CD4-positive, alpha-beta T cell treated with Interleukin-21 for 1 hour (primary cell): ENCODE results near the gene SART1.
"Not testable (repeated sequence)": the region's sequence is repeated elsewhere in the genome, so short reads cannot be mapped to it uniquely, and the experiment has no call there.

Experiments
- DNase-seq: peaks from one replicate; pipeline ENCODE4 v3.0.0-alpha.2; 2020

SART1 gene

DNA sequence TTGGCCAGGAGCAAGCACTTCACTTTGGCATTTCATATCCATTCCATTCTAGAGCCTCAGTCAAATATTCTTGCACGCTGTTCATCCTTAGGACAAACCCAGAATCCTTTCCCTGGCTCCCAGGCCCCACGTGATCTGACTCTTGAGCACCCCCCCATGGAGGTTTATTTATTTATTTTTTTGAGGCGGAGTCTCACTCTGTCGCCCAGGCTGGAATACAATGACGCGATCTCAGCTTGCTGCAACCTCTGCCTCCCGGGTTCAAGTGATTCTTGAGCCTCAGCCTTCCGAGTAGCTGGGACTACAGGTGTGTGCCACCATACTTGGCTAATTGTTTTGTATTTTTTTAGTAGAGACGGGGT is 29.0 kb upstream of the SART1 start:
- no peak for DNase-seq

- DNase-seq: no peak
Measured at GRCh38 chr11:65934014-65934413, 27.5 kb upstream of the SART1 start.

DNA sequence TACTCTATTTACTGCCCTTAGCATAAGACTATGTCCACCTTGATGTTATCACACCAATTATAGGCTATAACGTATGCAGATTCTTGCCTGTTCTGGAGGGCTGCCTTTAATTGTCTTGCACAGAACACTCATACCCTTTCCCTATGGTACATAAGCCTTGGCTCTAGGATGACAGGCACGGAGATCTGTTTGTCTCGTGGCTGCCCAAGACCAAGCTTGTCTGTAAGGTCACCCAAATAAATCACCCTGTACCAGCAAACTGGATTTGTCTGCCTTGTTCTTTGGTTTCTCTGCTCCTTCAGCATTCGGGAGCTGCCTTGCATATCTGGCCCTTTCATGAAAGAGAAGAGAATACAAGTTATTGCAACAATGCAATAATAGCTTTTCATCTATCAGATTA is 23.8 kb upstream of the SART1 start:
- no peak for DNase-seq

DNA sequence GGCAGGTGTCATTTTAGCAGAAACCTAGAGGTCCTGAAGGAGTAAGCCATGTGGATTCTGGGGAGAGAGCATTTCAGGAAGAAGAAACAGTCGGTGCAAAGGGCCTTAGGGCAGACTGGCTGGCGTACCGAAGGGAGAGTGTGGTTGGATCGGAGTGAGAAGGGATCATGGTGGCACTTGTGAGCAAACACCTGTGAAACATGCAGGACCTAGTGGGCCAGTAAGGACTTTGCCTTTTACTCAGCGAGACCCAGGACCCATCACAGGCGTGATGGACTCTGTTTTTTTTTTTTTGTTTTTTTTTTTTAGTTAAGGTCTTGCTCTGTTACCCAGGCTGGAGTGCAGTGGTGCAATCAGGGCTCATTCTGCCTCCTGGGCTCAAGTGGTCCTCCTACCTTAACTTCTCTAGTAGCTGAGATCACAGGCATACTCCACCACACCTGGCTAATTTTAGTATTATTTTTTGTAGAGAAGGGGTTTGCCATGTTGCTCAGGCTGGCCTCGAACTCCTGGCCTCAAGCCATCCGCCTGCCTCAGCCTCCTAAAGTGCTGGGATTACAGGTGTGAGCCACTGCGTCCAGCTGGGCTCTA is 19.7 kb upstream of the SART1 start:
- DNase-seq: no peak

DNA sequence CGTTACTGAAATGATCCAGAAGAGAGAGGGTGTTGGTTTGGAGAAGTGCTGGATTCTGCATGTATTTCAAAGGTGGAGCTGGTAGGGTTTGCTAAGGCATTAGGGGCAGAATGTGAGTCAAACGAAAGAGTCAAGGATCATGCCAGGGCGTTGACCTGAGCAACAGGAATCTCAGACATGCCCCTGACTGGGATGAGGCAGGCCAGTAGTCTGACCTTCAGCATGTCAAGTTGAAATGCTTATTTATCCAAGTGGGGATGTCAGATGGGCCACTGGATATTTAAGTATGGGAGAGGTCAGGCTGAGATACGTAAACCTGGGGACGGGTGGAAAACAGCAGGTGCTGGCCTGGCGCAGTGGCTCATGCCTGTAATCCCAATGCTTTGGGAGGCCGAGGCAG is 19.0 kb upstream of the SART1 start:
- no peak for DNase-seq

GRCh38 chr11:65944191-65944590 is 17.3 kb upstream of the SART1 start:
- no peak for DNase-seq

DNA sequence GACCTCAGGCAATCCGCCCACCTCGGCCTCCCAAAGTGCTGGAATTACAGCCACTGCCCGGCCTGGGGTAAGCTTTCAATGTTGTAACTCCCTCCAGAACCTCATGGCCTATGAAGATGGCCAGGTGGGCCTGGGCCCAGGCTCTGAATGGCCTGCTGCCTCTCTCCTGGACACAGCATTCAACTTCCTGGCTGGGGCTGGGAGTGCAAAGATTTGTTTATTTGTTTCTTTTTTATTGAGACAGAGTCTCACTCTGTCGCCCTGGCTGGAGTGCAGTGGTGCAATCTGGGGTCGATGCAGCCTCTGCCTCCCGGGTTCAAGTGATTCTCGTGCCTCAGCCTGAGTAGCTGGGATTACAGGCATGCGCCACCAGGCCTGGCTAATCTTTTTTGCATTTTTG is 16.8 kb upstream of the SART1 start:
- DNase-seq: no peak

DNA sequence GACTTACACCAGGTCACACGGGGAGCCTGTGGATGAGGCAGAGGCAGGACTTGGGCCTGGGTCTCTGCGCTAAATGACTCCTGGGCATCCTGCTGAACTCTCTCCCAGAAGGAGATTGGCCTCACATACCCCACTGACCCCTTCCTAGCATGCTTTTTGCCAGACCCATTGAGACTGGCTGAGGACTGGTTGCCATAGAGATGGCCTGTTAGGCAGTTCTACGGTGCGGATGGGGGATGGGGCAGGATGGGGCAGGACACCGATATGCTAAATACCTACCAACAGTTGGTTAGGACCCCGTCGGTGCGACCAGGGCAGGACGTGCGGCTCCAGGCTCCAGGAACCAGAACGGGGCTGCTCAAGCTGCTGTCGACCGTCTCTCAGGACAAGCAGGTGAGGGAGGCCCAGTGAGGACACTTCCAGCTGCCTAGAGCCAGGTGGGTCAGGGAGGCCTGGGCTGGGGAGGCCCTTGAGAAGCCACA is 16.1 kb upstream of the SART1 start, which contains the start of gene TSGA10IP:
TSS of gene TSGA10IP (plus strand) at position 51 of the 482 bp plus-strand sequence. CDS start at position 247, 196 bp downstream.
- no peak for DNase-seq

DNA sequence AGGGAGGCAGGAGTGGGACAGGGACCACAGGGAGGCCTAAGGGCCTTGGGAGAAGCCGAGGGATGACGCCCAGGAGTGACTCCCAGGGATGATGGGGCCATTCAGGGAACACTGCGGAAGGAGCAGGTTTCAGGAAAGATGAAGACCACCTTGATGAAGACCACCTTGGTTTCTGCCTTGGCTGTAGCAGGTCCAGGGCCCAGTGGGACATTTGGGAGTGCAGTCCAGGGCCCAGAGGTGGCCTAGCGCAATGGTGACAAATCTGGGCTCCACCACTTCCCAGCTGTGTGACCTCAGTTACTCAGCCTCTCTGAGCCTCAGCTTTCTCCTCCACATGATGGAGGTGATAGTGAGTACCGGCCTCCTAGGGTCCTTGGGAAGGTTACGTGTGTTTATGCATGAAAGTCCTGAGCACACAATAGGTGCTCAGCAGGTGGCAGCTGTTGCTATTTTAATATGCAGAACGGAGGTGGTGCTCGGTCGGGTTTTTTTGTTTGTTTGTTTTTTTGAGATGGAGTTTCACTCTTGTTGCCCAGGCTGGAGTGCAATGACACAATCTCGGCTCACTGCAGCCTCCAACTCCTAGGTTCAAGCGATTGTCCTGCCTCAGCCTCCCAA is 15.5 kb upstream of the SART1 start:
- no peak for DNase-seq

DNA sequence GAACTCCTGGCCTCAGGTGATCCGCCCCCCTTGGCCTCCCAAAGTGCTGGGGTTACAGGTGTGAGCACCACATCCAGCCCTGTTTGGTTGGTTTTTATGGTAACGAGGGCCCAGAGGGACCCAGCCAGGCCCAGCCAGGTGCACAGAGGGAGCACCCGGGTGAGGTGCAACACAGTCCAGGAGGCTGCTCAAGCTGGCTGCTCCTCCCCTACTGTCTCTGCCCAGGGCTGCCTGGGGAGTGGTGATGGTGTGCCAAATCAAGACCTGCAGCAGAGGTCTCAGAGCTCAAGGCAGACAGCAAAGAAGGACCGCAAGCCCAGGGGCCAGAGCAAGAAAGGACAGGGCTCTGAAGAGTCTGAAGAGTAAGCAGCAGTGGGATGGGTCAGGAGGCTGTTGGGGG is 14.9 kb upstream of the SART1 start:
- DNase-seq: no peak

GRCh38 chr11:65947133-65947532 is 14.4 kb upstream of the SART1 start:
- no peak for DNase-seq

DNA sequence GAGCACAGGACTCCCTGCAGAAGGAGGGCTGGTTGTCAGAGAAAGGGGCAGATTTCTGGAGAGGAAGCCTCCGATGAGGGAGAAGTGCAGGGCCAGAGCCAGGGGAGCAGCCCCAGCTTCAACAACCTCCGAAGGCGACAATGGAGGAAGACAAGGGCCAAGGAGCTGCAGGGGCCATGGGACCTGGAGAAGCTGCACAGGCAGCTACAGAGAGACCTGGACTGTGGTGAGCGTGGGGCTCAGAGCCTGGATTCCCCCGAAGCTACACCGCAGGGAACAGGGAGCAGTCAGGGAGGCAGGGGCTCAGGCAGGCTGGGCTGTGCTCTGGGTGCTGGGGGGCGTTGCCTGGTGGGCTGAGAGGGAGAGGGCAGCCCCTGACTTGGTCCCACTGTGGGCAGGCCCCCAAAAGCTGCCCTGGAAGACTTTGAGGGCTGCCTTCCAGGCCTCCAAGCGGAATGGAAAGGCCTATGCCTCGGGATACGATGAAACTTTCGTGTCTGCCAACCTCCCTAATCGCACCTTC is 13.9 kb upstream of the SART1 start:
- no peak for DNase-seq

- not testable (repeated sequence) for DNase-seq
Measured at GRCh38 chr11:65950711-65951110, 10.8 kb upstream of the SART1 start.

DNA sequence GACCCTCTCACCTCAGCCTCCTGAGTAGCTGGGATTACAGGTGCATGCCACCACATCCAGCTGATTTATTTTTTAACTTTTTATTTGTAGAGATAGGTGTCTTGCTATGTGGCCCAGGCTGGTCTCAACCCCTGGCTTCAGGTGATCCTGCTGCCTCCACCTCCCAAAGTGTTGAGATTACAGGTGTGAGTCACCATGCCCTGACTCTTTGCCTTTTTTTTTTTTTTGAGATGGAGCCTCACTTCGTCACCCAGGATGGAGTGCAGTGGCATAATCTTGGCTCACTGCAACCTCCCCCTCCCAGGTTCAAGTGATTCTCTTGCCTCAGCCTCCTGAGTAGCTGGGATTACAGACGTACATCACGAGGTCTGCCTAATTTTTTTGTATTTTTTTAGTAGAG is 9.9 kb upstream of the SART1 start:
- not testable (repeated sequence) for DNase-seq

- no peak for DNase-seq
Measured at GRCh38 chr11:65952052-65952521, 9.4 kb upstream of the SART1 start.

DNA sequence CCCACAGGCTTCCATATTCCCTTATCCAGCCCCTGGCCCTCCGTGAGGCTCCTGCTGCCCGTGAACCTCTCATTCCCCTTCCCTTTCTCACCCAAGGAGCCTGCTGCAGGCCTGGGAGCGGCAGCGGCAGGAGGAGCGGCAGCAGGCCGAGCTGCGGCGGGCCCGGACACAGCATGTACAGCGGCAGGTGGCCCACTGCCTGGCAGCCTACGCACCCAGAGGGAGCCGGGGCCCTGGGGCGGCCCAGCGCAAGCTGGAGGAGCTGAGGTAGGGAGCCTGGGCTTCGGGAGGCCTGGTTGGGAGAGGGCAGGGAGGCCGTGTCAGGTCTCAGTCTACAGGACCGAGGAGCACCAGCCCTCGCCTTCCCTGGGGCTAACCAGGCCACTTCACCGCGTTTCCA is 8.1 kb upstream of the SART1 start:
- no peak for DNase-seq

- DNase-seq: no peak
Measured at GRCh38 chr11:65954771-65955170, 6.8 kb upstream of the SART1 start.

- no peak for DNase-seq
Measured at GRCh38 chr11:65958291-65958690, 3.2 kb upstream of the SART1 start.

GRCh38 chr11:65958774-65959420 is 2.6 kb upstream of the SART1 start:
- no peak for DNase-seq

DNA sequence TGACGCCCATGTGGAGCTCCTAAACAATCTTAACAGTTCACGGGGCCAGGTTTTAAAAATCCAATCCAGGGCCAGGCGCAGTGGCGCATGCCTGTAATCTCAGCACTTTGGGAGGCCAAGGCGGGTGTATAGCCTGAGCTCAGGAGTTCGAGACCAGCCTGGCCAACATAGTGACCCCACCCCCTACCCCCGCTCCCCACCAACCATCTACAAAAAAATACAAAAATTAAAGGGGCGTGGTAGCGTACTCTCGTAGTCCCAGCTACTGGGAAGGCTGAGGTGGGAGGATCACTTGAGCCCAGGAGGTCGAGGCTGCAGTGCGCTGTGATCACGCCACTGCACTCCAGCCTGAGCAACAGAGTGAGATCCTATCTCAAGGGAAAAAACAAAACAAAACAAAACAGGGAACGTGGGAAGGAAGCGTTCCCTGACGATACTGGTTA is 689 bp upstream of the SART1 start:
- DNase-seq: no peak

GRCh38 chr11:65962141-65962564 is 619 bp downstream of the SART1 start:
- DNase-seq: peak; percentile 66

GRCh38 chr11:65964906-65965305 is 3.4 kb downstream of the SART1 start:
- DNase-seq: no peak

DNA sequence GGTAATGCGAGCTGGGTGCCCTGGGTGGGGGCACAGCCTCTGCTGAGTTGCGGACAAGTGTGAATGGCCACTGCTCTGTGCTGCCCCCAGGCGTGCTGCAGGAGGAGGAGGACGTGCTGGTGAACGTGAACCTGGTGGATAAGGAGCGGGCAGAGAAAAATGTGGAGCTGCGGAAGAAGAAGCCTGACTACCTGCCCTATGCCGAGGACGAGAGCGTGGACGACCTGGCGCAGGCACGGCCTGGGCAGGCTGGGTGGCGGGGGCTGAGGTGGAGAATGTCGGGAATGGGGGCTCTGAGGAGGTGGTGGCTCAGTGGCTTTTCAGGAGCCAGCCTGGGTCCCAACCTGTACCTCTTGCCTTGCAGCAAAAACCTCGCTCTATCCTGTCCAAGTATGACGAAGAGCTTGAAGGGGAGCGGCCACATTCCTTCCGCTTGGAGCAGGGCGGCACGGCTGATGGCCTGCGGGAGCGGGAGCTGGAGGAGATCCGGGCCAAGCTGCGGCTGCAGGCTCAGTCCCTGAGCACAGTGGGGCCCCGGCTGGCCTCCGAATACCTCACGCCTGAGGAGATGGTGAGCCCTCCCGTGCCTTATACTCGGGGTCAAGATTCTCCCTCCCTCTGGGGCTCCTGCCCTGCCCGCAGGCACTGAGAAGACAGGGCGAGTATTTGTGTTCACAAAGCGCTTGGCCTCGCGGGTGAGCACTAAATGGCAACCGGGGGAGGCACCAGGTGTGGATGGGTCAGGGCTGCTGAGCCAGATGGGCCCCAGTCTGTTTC is 4.6 kb downstream of the SART1 start:
- DNase-seq: no peak
